Activated naive CD4-positive, alpha-beta T cell treated with anti-CD3 and anti-CD28 coated beads, Interleukin-2, amount 50 U/mL, for 24 hours (primary cell): ENCODE results near the gene HYI.
A peak's percentile ranks its signal among the peaks of the same experiment; 100 is the strongest.

Source experiments
- H3K27ac Mint-ChIP-seq: one replicate; pipeline ENCODE4 v1.8.0; 2021; ENCODE audit warnings: mild to moderate bottlenecking, mixed read lengths
- H3K27me3 Mint-ChIP-seq: one replicate; pipeline ENCODE4 v1.8.0; 2021; ENCODE audit warnings: mixed read lengths
- H3K36me3 Mint-ChIP-seq: one replicate; pipeline ENCODE4 v1.8.0; 2021; ENCODE audit warnings: mixed read lengths
- H3K4me1 Mint-ChIP-seq: one replicate; pipeline ENCODE4 v1.8.0; 2021; ENCODE audit warnings: mixed read lengths
- H3K4me3 Mint-ChIP-seq: one replicate; pipeline ENCODE4 v1.8.0; 2021; ENCODE audit warnings: mild to moderate bottlenecking, mixed read lengths
- H3K9me3 Mint-ChIP-seq: one replicate; pipeline ENCODE4 v1.8.0; 2021; ENCODE audit warnings: mixed read lengths

HYI gene

DNA sequence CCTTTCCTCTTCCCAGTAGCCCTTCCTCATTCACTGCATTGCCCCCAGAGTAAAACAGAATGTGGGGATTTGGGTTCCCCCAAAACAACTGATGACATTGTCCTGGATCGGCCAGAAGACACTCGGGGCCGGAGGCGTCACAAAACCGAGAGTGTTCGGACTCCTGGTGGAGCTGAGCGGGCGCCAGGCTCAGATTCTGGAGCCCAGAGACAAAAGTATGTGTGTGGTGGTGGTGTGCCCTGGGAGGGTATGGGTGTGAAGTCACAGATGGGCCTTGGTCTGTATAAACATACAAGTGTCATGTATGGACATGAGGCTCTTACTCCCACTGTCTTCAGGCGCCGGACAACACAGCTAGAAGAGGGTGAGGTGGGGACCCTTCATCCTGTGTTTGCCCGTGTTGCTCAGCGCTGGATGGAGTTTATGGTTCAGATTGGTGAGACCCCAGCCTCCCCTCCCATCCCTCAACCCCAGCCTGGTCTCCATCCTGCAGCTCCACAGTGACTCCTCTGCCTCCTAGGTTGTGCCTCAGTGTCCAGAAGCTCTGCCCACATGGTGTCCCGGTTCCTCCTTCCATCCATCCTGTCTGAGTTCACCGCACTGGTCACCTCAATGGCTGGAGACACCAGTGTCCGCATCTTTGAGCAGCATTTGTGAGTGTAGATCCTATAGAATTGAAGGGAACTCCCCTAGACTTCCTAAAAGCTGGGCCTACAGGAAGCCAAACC, 12.4 kb downstream of the HYI start:
- no peaks in the 10 kb centered on the region for H3K4me1 Mint-ChIP-seq
- peaks cover 2% of the 10 kb centered on the region for H3K36me3 Mint-ChIP-seq
- H3K4me3 Mint-ChIP-seq: no peak overlapping the region
- no peak overlapping the region for H3K27ac Mint-ChIP-seq
- H3K27me3 Mint-ChIP-seq: no peaks in the 10 kb centered on the region
- H3K9me3 Mint-ChIP-seq: no peaks in the 10 kb centered on the region

DNA sequence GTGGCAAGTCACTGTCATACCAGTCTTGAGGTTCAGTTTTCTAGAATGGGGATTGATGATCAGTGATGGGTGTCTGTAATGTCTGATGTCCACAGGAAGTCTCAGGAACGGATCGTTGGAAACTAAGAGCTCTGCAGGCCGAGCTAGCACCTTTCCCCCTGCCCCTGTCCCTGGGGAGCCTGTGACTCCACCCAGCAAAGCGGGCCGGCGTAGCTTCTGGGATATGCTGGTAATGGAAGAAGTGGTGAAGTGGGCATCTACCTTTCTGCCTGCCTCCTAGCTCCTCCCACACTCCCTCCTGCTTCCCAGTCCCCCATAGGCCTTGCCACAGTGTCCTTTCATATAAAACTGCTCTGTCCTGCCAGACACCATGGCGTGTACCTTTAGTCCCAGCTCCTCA, 13.4 kb downstream of the HYI start:
- no peaks in the 10 kb centered on the region for H3K4me1 Mint-ChIP-seq
- no peaks in the 10 kb centered on the region for H3K27me3 Mint-ChIP-seq
- H3K27ac Mint-ChIP-seq: no peak overlapping the region
- no peaks in the 10 kb centered on the region for H3K9me3 Mint-ChIP-seq
- no peaks in the 10 kb centered on the region for H3K36me3 Mint-ChIP-seq
- H3K4me3 Mint-ChIP-seq: no peak overlapping the region

DNA sequence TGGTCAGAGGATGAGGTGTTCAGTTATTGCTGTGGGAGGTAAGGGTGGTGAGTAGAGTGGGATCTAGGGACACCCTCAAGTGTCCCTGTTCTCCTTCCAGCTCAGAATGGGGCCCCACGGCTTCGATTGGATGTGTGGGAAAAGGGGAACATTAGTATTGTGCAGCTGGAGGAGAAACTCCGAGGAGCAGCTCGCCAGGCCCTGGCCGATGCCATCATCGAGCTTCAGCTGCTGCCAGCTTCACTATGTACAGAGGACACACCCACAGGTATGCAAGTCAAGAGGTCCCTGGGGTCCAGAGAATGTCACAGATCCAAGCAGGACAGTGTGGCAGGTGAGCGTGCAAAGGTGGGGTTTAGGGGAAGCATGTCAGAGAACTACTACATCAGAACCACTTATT, 13.9 kb downstream of the HYI start:
- Mint-ChIP-seq H3K4me1 (no peaks in the 10 kb centered on the region), H3K36me3 (no peaks in the 10 kb centered on the region), H3K27me3 (no peaks in the 10 kb centered on the region), H3K27ac (no peak overlapping the region), H3K9me3 (no peaks in the 10 kb centered on the region), H3K4me3 (no peak overlapping the region)

DNA sequence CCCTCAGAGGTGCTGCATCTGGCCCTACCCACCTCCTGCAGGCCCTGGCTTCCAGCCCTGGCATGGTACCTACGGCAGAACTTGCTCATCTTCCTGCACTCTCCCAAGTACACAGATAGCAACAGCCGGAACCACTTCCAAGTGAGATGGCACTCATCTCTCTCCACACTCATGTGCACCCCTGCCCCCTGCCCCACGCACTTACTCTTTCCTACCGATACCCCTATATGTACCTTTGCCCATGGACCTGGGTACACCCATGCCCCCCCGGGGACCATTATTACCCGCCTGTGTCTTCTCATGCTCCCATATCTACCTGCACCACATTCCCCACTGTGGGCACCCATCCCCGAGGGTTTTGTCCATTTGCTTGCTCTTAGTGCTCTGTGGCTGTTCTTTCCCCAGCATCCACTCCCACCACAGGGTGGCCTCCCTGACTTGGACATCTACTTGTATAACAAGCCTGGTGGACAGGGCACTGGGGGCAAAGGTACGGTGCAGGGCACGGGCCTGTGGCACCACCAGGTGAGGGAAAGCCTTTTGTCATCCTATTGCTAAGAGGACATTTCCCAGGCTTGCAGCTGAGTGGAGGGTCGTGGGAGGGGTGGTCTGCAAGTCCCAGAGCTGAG, 14.7 kb downstream of the HYI start:
- no peaks in the 10 kb centered on the region for H3K9me3 Mint-ChIP-seq
- H3K27me3 Mint-ChIP-seq: no peaks in the 10 kb centered on the region
- no peaks in the 10 kb centered on the region for H3K4me1 Mint-ChIP-seq
- H3K27ac Mint-ChIP-seq: no peak overlapping the region
- no peaks in the 10 kb centered on the region for H3K36me3 Mint-ChIP-seq
- H3K4me3 Mint-ChIP-seq: no peak overlapping the region

DNA sequence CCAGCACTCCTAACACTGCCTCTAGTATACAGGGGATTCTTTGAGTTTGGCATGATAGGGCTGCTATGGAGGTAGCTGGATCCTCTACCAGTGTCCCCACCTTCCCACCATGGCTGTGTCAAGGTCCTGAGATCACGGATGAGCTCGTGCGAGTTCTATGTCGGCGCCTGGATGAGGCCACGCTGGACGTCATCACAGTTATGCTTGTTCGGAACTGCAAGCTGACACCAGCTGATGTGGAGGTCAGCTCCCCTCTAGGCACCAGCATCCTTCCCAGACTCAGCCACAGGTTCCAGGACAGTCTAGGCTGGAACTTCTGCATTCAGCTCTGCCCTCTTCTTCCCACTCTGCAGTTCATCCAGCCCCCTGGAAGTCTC, 15.2 kb downstream of the HYI start:
- no peaks in the 10 kb centered on the region for H3K27me3 Mint-ChIP-seq
- H3K27ac Mint-ChIP-seq: no peak overlapping the region
- peaks cover 2% of the 10 kb centered on the region for H3K36me3 Mint-ChIP-seq
- H3K9me3 Mint-ChIP-seq: no peaks in the 10 kb centered on the region
- H3K4me1 Mint-ChIP-seq: no peaks in the 10 kb centered on the region
- no peak overlapping the region for H3K4me3 Mint-ChIP-seq

DNA sequence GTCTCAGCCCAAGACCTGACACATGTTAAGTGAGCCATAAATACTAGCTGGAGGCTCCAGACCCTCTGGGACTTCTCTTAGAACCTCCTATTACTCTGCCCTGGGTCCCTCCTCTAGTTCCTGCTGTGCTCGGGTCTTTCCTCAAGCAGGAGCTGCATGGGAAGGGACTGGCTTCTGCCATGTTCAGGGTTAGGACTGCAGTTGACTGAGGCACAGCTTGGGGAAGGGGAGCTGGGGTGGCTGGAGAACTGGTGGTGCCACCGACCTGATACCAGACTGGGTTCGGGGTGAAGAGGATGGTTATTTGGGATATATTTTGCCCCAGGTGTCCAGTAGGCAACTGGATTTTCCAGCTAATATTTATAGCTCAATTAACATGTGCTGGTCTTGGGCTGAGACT, 15.7 kb downstream of the HYI start:
- no peak overlapping the region for H3K27ac Mint-ChIP-seq
- no peak overlapping the region for H3K4me3 Mint-ChIP-seq
- H3K27me3 Mint-ChIP-seq: no peaks in the 10 kb centered on the region
- peaks cover 4% of the 10 kb centered on the region for H3K36me3 Mint-ChIP-seq
- H3K4me1 Mint-ChIP-seq: no peaks in the 10 kb centered on the region
- H3K9me3 Mint-ChIP-seq: no peaks in the 10 kb centered on the region

DNA sequence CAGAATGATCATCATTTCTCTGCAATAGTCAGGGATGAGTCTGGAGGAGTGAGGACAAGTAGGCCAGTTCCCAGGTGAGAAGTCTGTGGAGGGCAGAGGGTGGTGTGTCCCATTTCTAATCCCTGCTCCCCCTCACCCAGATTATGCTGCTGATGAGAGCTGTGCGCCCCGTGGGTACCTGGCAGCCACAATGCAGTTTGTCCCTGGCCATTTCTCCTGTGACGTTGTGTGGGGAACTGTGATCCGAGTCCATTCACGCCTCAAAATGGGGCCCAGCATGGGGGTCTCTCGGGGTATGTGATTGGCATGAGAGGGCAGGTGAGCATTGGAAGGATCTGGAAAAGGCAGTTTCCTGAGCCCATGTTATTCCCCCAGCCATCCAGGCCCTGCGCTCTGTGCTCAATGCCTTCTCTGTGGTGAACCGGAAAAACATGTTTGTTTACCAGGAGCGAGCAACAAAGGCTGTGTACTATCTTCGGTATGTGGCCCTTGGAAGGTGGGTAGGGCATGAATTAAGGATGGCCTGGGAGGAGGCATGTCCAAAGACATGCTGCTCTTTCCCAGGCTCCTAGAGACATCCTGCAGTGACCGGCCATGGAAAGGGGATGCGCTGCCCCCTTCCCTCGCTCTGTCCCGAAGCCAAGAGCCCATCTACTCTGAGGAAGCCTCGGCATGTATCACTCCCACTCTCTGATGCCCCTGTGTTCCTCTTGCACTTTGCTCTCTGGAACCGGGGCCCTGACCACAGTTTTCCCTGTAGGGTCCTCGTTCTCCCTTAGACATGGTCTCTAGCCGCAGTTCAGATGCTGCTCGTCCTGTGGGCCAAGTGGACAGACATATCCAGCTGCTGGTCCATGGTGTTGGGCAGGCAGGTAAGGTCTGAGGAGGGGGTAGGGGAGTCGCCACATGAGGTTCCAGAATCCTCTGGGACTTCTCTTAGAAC, 16.4 kb downstream of the HYI start:
- Mint-ChIP-seq H3K27ac (no peak overlapping the region), H3K9me3 (no peaks in the 10 kb centered on the region), H3K4me3 (no peak overlapping the region), H3K36me3 (peaks cover 4% of the 10 kb centered on the region), H3K4me1 (no peaks in the 10 kb centered on the region), H3K27me3 (no peaks in the 10 kb centered on the region)

DNA sequence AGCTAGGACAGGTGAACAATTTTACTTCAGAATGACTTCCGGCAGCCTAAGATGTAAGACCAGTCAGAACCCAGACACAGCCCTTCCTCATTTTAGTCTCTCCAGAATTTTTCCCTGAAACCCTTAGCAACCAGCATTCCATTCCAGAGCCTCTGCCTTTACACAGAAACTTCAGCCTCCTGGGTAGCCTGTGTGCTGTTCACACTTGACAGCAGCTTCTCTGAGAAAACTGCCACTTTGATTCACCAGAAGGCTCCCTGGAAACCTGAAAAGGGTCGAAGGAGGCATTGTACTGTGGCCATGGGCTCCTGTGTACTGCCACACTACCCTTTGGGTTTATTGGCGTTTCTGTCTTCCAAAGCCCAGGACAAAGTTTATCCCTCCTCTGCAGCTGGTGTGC, 17.4 kb downstream of the HYI start:
- no peaks in the 10 kb centered on the region for H3K27me3 Mint-ChIP-seq
- no peak overlapping the region for H3K4me3 Mint-ChIP-seq
- no peaks in the 10 kb centered on the region for H3K4me1 Mint-ChIP-seq
- H3K27ac Mint-ChIP-seq: no peak overlapping the region
- no peaks in the 10 kb centered on the region for H3K9me3 Mint-ChIP-seq
- H3K36me3 Mint-ChIP-seq: peaks cover 4% of the 10 kb centered on the region

DNA sequence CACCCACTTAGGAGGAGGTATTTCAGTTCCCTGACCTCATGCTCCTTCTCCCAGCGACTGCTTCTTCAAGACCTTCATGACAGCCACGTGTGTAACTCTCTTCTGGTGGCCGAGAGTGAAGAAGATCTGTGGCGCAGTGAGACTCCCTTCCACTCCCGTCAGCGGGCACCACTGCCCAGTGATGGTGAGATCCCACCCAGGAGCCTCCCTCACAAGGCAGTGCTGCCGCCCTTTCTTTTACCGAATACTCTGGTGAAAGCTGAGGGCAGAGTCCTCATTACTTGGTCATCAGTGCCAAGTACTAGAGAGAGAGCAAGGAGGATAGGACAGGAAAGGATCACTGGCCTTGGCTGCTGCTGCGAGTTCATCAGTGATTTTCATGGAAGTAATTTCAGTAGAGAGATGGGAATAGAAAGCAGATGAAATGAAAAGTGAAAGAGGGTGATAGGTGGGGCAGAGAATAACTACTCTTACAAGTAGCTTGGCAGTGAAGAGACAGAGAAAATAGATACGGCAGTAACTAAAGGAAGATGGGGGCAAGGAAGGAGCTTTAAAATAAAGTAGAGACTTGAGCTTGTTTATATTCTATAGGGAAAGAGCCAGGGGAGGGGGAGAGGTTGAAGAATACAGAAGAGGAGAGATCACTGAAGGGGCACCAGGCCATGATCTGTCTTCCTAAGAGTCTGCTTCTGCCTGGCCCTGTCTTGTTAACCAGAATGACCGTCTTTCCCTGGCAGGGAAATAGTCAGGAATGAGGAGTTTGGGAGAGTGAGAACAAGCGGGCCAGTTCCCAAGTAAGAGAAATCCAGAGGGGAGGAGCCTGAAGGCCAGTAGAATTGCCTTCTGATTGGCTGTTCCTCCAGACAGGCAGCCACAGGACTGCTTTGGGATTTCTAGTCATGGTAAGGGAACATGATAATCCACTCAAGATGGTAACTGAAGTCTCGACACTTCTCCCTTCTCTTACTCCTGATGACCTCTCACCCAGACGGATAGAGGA, 18.3 kb downstream of the HYI start:
- Mint-ChIP-seq H3K9me3 (no peaks in the 10 kb centered on the region), H3K36me3 (peaks cover 4% of the 10 kb centered on the region)

DNA sequence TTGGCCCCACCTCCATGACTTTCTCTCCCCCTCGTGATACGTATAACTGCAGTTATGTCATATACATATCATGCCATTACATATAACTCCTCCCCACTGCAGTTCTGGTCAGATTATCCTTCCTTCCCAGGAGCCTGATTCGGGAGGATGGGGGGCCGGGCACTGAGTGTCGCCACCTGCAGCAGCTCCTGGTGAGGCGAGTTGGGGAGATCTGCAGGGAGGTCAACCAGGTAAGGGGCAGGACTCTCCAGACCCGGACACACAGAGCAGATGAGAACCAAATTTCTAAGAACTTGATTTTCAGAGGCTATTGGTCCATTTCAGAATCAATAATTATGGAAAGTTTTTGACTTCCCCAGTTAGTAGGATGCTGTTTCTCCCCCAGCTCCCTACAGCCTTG, 19.5 kb downstream of the HYI start:
- Mint-ChIP-seq H3K27ac (no peak overlapping the region), H3K4me1 (no peaks in the 10 kb centered on the region), H3K27me3 (no peaks in the 10 kb centered on the region), H3K36me3 (peaks cover 4% of the 10 kb centered on the region), H3K4me3 (no peak overlapping the region), H3K9me3 (no peaks in the 10 kb centered on the region)

More for the DNA sequence above, 18.3 kb downstream of the HYI start:
- no peak overlapping the region for H3K4me3 Mint-ChIP-seq
- no peaks in the 10 kb centered on the region for H3K4me1 Mint-ChIP-seq
- peak overlapping the region; percentile 53 for H3K27ac Mint-ChIP-seq
- H3K27me3 Mint-ChIP-seq: no peaks in the 10 kb centered on the region

DNA sequence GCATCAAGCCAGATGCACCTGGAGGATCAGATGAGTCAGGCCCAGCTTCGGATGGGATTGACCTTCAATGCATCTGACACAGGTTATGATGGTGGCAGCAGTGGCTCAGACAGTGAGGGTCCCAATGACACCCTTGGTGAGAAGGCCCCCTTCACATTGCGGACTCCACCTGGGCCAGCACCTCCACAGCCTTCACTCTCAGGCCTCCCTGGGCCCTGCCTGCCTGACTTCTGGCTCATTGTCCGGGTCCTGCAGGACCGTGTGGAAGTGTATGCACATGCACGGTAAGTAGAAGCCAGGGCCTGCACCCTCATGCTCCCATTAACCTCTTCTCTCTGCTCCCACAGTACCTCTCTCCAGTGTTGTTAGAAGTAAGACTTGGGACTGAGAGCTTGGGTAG, 20.8 kb downstream of the HYI start:
- Mint-ChIP-seq H3K36me3 (peaks cover 6% of the 10 kb centered on the region), H3K9me3 (no peaks in the 10 kb centered on the region), H3K27ac (no peak overlapping the region), H3K4me1 (no peaks in the 10 kb centered on the region), H3K4me3 (no peak overlapping the region), H3K27me3 (no peaks in the 10 kb centered on the region)

DNA sequence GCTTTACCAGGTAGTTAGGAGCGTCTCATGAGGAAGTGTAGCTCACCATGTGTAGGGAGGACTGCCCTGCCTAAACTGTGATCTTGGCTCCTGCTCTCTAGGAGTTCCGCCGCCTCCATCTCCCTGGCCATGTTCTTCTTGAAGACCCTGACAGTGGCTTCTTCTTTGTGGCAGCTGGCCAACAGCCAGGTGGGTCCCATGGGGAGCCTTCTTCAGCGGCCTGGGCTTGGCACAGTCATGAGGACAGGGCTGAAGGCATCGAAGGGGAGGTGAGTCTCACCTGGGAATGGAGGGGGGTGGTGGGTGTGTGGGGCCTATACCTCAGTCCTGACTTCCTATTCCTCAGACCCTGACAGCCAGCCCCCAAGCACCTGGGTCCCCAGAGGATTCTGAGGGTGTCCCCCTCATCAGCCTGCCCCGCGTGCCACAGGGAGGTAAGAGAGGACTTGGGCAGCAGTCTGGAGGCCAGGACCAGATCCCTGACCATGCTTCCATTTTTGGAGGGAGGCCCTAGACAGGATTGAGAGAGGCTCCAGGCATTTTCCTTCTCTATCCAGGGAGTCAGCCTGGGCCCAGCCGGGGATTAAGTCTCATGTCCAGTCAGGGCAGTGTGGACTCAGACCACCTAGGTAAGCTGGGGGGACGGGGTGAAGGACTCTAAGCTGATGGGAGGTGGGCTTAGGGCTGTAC, 21.4 kb downstream of the HYI start:
- H3K4me3 Mint-ChIP-seq: no peak overlapping the region
- no peak overlapping the region for H3K27ac Mint-ChIP-seq
- H3K4me1 Mint-ChIP-seq: no peaks in the 10 kb centered on the region
- H3K36me3 Mint-ChIP-seq: peaks cover 6% of the 10 kb centered on the region
- no peaks in the 10 kb centered on the region for H3K9me3 Mint-ChIP-seq
- H3K27me3 Mint-ChIP-seq: no peaks in the 10 kb centered on the region

DNA sequence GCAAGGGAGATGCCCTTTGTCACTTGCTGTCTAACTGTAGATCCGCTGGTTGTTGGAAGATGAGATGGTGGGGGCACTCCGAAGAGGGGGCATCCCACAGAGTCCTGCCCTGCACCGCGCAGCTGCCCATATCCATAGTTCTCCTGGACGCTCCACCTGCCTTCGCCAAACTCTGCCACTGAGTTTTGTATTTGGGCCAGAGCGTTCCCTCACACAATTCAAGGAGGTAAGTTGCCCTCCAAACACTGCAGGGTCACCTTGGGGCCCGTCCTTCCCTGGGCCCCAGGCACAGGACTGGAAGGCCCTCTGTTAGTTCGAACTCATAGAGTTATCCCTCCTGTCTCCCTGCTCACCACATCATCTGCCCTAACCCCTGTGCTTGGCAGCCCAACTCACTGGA, 22.1 kb downstream of the HYI start:
- no peaks in the 10 kb centered on the region for H3K27me3 Mint-ChIP-seq
- no peak overlapping the region for H3K4me3 Mint-ChIP-seq
- peaks cover 7% of the 10 kb centered on the region for H3K36me3 Mint-ChIP-seq
- H3K4me1 Mint-ChIP-seq: no peaks in the 10 kb centered on the region
- no peaks in the 10 kb centered on the region for H3K9me3 Mint-ChIP-seq
- no peak overlapping the region for H3K27ac Mint-ChIP-seq

DNA sequence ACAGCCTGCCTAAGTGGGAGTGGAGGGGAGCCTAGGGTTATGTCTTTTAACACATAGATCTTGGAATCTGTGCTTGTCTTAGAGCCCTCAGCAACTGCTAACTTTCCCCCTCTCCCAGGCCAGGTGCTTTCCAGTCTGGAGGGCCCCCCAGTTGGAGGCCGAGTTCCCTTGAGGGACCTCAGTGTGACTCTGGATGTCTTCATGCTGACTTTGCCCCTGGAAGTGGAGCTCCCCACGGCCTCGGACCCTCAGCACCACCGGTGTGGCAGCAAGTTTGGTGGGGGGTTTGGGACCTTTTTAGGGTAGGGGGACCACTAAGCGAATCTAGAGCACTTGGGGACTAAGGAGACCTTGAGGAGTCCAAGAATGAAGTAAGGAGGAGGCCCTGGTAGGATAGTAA, 22.9 kb downstream of the HYI start:
- H3K36me3 Mint-ChIP-seq: peaks cover 8% of the 10 kb centered on the region
- H3K27me3 Mint-ChIP-seq: no peaks in the 10 kb centered on the region
- H3K4me3 Mint-ChIP-seq: no peak overlapping the region
- H3K9me3 Mint-ChIP-seq: no peaks in the 10 kb centered on the region
- no peak overlapping the region for H3K27ac Mint-ChIP-seq
- H3K4me1 Mint-ChIP-seq: no peaks in the 10 kb centered on the region

DNA sequence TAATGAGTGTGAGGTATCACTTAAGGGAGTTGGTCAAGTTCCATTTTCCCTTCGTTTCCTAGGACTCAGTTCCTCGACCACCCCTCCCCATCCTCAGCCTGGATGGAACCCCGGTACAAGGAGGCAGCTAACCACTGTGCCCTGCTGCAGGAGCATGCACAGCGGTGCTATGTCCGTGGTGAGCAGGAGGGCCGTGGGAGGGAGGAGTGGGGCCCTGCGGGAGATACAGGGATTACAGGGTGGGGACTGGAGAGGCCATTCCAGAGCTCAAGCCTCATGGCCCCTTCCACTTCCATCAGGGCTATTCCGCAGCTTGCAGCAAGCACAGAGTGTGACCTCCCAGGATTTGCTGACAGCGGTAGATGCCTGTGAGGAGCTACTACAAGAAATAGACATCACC, 25.8 kb downstream of the HYI start:
- H3K4me1 Mint-ChIP-seq: peaks cover 6% of the 10 kb centered on the region
- H3K27ac Mint-ChIP-seq: no peak overlapping the region
- H3K9me3 Mint-ChIP-seq: no peaks in the 10 kb centered on the region
- H3K4me3 Mint-ChIP-seq: no peak overlapping the region
- H3K36me3 Mint-ChIP-seq: peaks cover 9% of the 10 kb centered on the region
- no peaks in the 10 kb centered on the region for H3K27me3 Mint-ChIP-seq
